NCI-H526 treated with DMSO at 0.1 percent for 48 hours (cell line): ENCODE data around the gene ANGPTL8.

Experiments
- DNase-seq: peaks from one replicate; lab custom pipeline; 2025; lab: John Stamatoyannopoulos, UW

The ANGPTL8 gene

GRCh38 chr19:11203194-11204075 is 36.0 kb upstream of the ANGPTL8 start:
- DNase-seq, result no peak

GRCh38 chr19:11204076-11204602 is 35.3 kb upstream of the ANGPTL8 start:
- DNase-seq, result no peak

- no peak for DNase-seq
Observed at GRCh38 chr19:11204943-11205349, 34.5 kb upstream of the ANGPTL8 start.

GRCh38 chr19:11205939-11206570 is 33.4 kb upstream of the ANGPTL8 start:
- no peak for DNase-seq

- DNase-seq, result no peak
Observed at GRCh38 chr19:11208561-11209471, 30.6 kb upstream of the ANGPTL8 start.

- no peak for DNase-seq
Observed at GRCh38 chr19:11209839-11210655, 29.4 kb upstream of the ANGPTL8 start.

- DNase-seq, result no peak
Observed at GRCh38 chr19:11210656-11210928, 28.8 kb upstream of the ANGPTL8 start.

GRCh38 chr19:11214387-11214786 is 25.0 kb upstream of the ANGPTL8 start:
- no peak for DNase-seq

GRCh38 chr19:11221082-11221598 is 18.3 kb upstream of the ANGPTL8 start:
- DNase-seq, result no peak

- DNase-seq, result no peak
Observed at GRCh38 chr19:11223200-11223599, 16.2 kb upstream of the ANGPTL8 start.

GRCh38 chr19:11224429-11224828 is 15.0 kb upstream of the ANGPTL8 start:
- no peak for DNase-seq

- DNase-seq, result no peak
Observed at GRCh38 chr19:11225172-11225571, 14.2 kb upstream of the ANGPTL8 start.

GRCh38 chr19:11225815-11226214 is 13.6 kb upstream of the ANGPTL8 start:
- no peak for DNase-seq

GRCh38 chr19:11226716-11227166 is 12.7 kb upstream of the ANGPTL8 start:
- DNase-seq, result no peak

GRCh38 chr19:11227195-11227886 is 12.1 kb upstream of the ANGPTL8 start:
- no peak for DNase-seq

- no peak for DNase-seq
Observed at GRCh38 chr19:11230621-11231386, 8.6 kb upstream of the ANGPTL8 start.

GRCh38 chr19:11232555-11232954 is 6.9 kb upstream of the ANGPTL8 start:
- DNase-seq, result no peak

- DNase-seq, result no peak
Observed at GRCh38 chr19:11233073-11233472, 6.3 kb upstream of the ANGPTL8 start.

- DNase-seq, result no peak
Observed at GRCh38 chr19:11234486-11235075, 4.8 kb upstream of the ANGPTL8 start.
